Measurements from ENCODE around the gene PLEKHG4.

Gene PLEKHG4

DNA sequence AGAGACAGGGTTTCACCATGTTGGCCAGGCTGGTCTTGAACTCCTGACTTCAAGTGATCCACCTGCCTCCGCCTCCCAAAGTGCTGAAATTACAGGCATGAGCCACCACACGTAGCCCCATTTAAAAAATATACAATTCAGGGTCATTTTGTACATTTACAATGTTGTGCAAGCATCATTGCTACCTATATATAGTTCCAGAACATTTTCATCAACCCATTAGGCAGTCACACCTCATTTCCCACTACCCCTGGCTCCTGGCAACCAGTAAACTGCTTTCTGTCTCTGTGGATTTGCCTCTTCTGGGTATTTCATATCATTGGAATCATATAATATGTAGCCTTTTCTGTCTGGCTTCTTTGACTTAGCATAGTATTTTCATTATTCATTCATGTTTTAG lies 54.0 kb downstream of the PLEKHG4 start:
- H3K9ac ChIP-seq (ENCODE audit: low read depth in 1 of 2, low read length in 2 of 2) = no peak overlapping the region
- no peaks in the 10 kb centered on the region for H3K9me3 ChIP-seq (ENCODE audit: control insufficient read depth in 1 of 2, low read length in 2 of 2)
- H3K4me1 ChIP-seq (ENCODE audit: control insufficient read depth in 1 of 2, insufficient read depth in 2 of 2, low read length in 2 of 2) = no peaks in the 10 kb centered on the region
- H3K4me3 ChIP-seq (ENCODE audit: low read depth in 1 of 2, low read length in 2 of 2) = no peak overlapping the region
- no peaks in the 10 kb centered on the region for H3K36me3 ChIP-seq (ENCODE audit: control insufficient read depth in 1 of 2, insufficient read depth in 2 of 2, low read length in 2 of 2)
- H3K27me3 ChIP-seq (ENCODE audit: control insufficient read depth in 1 of 2, insufficient read depth in 2 of 2, low read length in 2 of 2) = no peaks in the 10 kb centered on the region
- H3K27ac ChIP-seq (ENCODE audit: low read depth, low read length) = no peak overlapping the region

DNA sequence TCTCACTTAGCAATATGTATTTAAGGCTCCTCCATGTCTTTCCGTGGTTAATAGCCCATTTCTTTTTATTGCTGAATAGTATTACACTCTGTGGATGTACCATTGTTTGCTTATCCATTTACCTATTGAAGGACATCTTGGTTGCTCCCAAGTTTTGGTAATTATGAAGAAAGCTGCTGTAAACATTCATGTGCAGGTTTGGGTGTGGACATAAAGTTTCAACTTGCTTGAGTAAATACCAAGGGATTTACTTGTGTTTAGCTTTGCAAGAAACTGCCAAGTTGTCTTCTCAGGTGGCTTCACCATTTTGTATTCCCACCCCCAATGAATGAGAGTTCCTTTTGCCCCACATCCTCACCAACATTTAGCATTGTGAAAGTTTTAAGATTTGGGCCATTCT lies 56.8 kb downstream of the PLEKHG4 start:
- Histone ChIP-seq H3K27ac (ENCODE audit: low read depth, low read length) (no peak overlapping the region), H3K9me3 (ENCODE audit: control insufficient read depth in 1 of 2, low read length in 2 of 2) (no peaks in the 10 kb centered on the region), H3K27me3 (ENCODE audit: control insufficient read depth in 1 of 2, insufficient read depth in 2 of 2, low read length in 2 of 2) (no peaks in the 10 kb centered on the region), H3K9ac (ENCODE audit: low read depth in 1 of 2, low read length in 2 of 2) (no peak overlapping the region), H3K4me3 (ENCODE audit: low read depth in 1 of 2, low read length in 2 of 2) (no peak overlapping the region), H3K36me3 (ENCODE audit: control insufficient read depth in 1 of 2, insufficient read depth in 2 of 2, low read length in 2 of 2) (no peaks in the 10 kb centered on the region), H3K4me1 (ENCODE audit: control insufficient read depth in 1 of 2, insufficient read depth in 2 of 2, low read length in 2 of 2) (no peaks in the 10 kb centered on the region)

DNA sequence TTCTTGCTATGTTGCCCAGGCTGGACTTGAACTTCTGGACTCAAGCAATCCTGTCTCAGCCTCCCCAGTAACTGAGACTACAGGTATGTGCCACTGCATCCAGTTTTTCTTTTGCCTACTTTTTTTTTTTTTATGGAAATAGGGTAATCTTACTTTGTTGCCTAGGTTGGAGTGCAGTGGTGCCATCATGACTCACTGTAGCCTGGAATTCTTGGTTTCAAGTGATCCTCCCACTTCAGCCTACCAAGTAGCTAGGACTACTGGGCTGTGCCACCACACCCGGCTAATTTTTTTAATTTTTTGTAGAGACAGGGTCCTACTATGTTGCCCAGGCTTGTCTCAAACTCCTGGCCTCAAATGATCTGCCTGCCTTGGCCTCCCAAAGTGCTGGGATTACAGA lies 57.3 kb downstream of the PLEKHG4 start:
- Histone ChIP-seq H3K36me3 (ENCODE audit: control insufficient read depth in 1 of 2, insufficient read depth in 2 of 2, low read length in 2 of 2) (no peaks in the 10 kb centered on the region), H3K27me3 (ENCODE audit: control insufficient read depth in 1 of 2, insufficient read depth in 2 of 2, low read length in 2 of 2) (no peaks in the 10 kb centered on the region), H3K9ac (ENCODE audit: low read depth in 1 of 2, low read length in 2 of 2) (no peak overlapping the region), H3K4me1 (ENCODE audit: control insufficient read depth in 1 of 2, insufficient read depth in 2 of 2, low read length in 2 of 2) (no peaks in the 10 kb centered on the region), H3K9me3 (ENCODE audit: control insufficient read depth in 1 of 2, low read length in 2 of 2) (no peaks in the 10 kb centered on the region), H3K27ac (ENCODE audit: low read depth, low read length) (no peak overlapping the region), H3K4me3 (ENCODE audit: low read depth in 1 of 2, low read length in 2 of 2) (no peak overlapping the region)

All from duodenal mucosa (tissue), 2 donors.